Cardiac muscle cell (in vitro differentiated cells and primary cell): ENCODE data around the gene NFE2L2. TPM values are rescaled to one million over a fixed set of nuclear protein-coding genes. Genes with fewer than 3 reads are reported as not detected.
A peak's percentile ranks its signal among the peaks of the same experiment; 100 is the strongest.
"Not testable (repeated sequence)": the region's sequence is repeated elsewhere in the genome, so short reads cannot be mapped to it uniquely, and the experiment has no call there.

Experiments
- DNase-seq, 2 donors: peaks; one replicate each; pipeline versions ENCODE4 v3.0.0 to v3.0.0-alpha.2; 2010 to 2017; ENCODE audit warnings: low read depth in 1 of 2, low spot score in 1 of 2
- H3K27ac ChIP-seq: fragments of 200-600 bp; sonication (generic); 2 replicates; pipeline ENCODE4 v1.5.1; 2016
- H3K27me3 ChIP-seq: fragments of 200-600 bp; sonication (generic); 2 replicates; pipeline ENCODE4 v1.6.0; 2016; ENCODE audit warnings: control low read depth
- H3K36me3 ChIP-seq: fragments of 200-600 bp; sonication (generic); 2 replicates; pipeline ENCODE4 v1.5.1; 2016; ENCODE audit warnings: control low read depth
- H3K4me1 ChIP-seq: fragments of 200-600 bp; sonication (generic); 2 replicates; pipeline ENCODE4 v1.8.1; 2017; ENCODE audit warnings: low read depth, mild to moderate bottlenecking, mixed run types
- H3K4me3 ChIP-seq: fragments of 200-600 bp; sonication (generic); 2 replicates; pipeline ENCODE4 v1.5.1; 2016; ENCODE audit warnings: mild to moderate bottlenecking
- H3K9me3 ChIP-seq: fragments of 200-600 bp; sonication (generic); 2 replicates; pipeline ENCODE4 v1.5.1; 2017; ENCODE audit warnings: low read depth, mild to moderate bottlenecking, control low read depth
- polyA plus RNA-seq: library from polyadenylated mRNA; unstranded; fragments of >200 nt; fragmentation: Nextera tagmentation; extraction: Ambion mirVana; gene quantifications from 2 replicates; pipeline ENCODE4 v1.2.1, GENCODE V29; 2016
- total RNA-seq: library from RNA; depleted of rRNA; stranded (reverse); fragments of >200 nt; gene quantifications from 2 replicates; pipeline ENCODE4 v1.2.3, GENCODE V29; 2016
- TF ChIP-seq, protein P1 (sequence below): IDR thresholded peaks from 2 replicates; pipeline ENCODE4 v1.5.1; 2012; ENCODE audit warnings: low read depth, mild to moderate bottlenecking, low read length

The NFE2L2 gene
- total and polyA plus RNA-seq, 2 experiments from 2014 or later = 70.0 to 90.5 TPM

DNA sequence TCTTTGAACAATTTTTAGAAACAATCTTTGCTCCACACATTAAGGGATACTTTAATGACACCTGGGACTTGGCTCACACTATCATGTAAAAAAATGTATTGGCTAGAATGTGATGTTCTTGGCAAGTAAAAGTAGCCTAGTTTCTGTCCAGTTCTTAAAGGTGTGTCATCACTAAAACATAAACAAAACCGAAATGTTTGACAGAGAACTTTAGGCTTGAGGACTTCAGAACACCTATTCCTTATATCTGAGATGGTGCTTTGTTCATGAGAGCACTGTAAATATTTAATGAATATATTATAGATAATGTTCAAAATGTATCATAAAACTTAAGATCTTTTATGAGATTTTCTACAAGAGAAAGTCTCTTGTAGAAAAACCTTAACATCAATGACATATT is 71.7 kb downstream of the NFE2L2 start:
- Histone ChIP-seq H3K36me3 (no peaks in the 10 kb centered on the region), H3K27ac (no peak overlapping the region), H3K4me1 (peaks cover 10% of the 10 kb centered on the region), H3K9me3 (no peaks in the 10 kb centered on the region), H3K4me3 (no peak overlapping the region), H3K27me3 (no peaks in the 10 kb centered on the region)
- no peak for DNase-seq
- TF ChIP-seq, protein P1, sequence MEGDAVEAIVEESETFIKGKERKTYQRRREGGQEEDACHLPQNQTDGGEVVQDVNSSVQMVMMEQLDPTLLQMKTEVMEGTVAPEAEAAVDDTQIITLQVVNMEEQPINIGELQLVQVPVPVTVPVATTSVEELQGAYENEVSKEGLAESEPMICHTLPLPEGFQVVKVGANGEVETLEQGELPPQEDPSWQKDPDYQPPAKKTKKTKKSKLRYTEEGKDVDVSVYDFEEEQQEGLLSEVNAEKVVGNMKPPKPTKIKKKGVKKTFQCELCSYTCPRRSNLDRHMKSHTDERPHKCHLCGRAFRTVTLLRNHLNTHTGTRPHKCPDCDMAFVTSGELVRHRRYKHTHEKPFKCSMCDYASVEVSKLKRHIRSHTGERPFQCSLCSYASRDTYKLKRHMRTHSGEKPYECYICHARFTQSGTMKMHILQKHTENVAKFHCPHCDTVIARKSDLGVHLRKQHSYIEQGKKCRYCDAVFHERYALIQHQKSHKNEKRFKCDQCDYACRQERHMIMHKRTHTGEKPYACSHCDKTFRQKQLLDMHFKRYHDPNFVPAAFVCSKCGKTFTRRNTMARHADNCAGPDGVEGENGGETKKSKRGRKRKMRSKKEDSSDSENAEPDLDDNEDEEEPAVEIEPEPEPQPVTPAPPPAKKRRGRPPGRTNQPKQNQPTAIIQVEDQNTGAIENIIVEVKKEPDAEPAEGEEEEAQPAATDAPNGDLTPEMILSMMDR = no peak

DNA sequence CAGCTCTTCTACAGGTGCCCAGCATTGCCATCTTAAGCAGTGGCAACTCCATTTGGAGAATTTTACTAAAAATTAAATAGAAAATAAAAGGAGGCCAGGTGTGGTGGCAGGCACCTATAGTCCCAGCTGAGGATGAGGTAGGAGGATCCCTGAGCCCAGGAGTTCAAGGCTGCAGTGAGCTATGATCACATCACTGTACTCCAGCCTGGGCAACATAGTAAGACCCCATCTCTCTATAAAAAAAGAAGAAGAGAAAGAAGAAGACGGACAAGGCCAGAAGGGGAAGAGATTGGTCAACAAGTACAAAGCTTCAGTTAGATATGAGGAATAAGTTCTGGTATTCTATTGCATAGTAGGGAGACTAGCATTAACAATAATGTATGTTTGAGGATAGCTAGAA is 73.6 kb downstream of the NFE2L2 start:
- TF ChIP-seq, protein P1 = no peak
- Histone ChIP-seq H3K4me1 (peaks cover 10% of the 10 kb centered on the region), H3K27me3 (no peaks in the 10 kb centered on the region), H3K9me3 (no peaks in the 10 kb centered on the region), H3K36me3 (no peaks in the 10 kb centered on the region), H3K4me3 (no peak overlapping the region), H3K27ac (no peak overlapping the region)
- no peak for DNase-seq

DNA sequence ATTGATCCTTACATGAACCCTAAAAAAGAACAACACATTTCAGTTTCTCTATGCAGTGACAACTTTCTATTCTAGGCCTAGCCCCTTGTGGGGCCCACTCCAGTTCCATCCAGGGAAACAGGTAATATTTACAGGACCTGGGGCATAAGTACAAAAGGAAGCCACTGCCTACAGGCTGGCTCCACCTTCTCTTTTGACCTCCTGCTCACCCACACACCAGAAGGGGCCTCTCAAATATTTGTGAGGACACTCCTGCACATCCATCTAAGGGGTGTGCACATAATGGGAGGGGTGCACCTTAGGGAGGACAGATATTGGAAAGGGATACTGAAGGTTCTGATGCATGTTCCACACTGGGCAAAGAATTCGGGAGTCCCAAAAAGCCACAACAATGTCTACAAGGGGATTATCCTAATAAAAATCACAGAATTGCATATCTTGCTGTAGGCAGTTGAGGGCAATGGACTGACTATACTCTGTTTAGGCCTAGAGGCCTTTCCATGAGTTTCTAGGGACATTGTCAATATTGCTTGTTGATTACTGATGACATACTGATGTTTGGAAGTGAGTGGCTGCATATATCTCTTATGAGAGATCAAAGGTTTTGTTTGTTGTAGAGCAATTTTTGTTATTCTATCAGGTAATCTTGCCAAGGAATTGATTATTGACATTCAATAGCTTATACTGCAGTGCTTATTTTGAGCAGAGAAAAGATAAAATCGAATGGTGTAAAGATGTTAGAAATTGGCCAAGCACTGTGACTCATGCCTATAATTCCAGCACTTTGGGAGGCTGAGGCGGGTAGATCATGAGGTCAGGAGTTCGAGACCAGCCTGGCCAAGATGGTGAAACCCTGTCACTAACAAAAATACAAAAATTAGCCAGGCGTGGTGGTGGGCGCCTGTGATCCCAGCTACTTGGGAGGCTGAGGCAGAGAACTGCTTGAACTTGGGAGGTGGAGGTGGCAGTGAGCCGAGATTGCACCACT is 75.8 kb downstream of the NFE2L2 start:
- H3K27me3 ChIP-seq = no peaks in the 10 kb centered on the region
- H3K9me3 ChIP-seq = no peaks in the 10 kb centered on the region
- H3K4me1 ChIP-seq = peaks cover 10% of the 10 kb centered on the region
- no peak for DNase-seq
- H3K4me3 ChIP-seq = no peak overlapping the region
- TF ChIP-seq, protein P1 = no peak
- H3K36me3 ChIP-seq = no peaks in the 10 kb centered on the region
- H3K27ac ChIP-seq = peak overlapping the region; percentile 24

DNA sequence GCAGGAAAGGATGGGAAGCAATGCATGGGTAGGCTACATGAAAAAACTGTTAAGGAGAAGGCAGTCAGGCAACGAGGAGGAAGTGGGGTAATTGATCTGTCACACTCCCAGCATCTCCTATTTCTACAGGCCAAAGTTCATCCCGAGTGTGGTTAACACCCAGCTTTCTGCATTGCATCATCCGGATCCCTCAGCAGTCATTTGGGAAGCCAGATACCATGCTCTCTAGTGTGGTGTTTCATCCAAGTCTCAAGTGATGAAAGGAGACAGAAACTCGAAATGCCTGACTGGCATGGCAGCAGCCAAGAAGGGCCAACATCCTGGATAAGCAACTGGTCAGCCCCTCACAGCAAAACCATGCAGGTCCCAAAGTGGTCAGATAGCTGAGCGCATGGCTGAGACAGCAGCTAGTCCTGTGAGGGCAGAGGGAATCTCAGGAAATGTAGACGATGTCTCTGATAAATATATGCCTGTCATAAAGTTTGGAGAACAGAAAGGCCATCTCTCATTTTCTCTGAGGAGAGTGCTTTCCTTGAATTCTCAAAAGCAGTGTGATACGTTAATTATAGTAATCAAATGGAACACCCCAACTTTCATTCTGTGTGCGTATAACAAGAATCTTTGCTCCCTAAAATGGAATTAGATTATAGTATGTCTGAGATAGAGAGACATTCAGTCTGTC is 76.8 kb downstream of the NFE2L2 start:
- Histone ChIP-seq H3K9me3 (no peaks in the 10 kb centered on the region), H3K36me3 (no peaks in the 10 kb centered on the region), H3K4me1 (peaks cover 10% of the 10 kb centered on the region), H3K4me3 (no peak overlapping the region), H3K27me3 (no peaks in the 10 kb centered on the region), H3K27ac (peak overlapping the region; percentile 24)
- TF ChIP-seq, protein P1 = no peak
- DNase-seq = peak in 1 of 2 donors; percentile 81

DNA sequence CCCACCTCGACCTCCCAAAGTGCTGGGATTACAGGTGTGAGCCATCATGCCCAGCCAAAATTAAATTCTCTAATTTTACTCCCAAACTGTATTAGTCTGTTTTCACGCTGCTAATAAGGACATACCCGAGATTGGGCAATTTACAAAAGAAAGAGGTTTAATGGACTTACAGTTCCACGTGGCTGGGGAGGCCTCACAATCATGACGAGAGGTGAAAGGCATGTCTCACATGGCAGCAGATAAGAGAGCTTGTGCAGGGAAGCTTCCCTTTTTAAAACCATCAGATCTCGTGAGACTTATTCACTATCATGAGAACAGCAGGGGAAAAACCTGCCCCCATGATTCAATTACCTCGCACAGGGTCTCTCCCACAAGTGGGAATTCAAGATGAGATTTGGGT is 78.5 kb downstream of the NFE2L2 start:
- not testable (repeated sequence) for H3K4me3 ChIP-seq, DNase-seq, H3K27ac ChIP-seq, H3K9me3 ChIP-seq, H3K36me3 ChIP-seq, H3K27me3 ChIP-seq
- peaks cover 10% of the 10 kb centered on the region for H3K4me1 ChIP-seq

DNA sequence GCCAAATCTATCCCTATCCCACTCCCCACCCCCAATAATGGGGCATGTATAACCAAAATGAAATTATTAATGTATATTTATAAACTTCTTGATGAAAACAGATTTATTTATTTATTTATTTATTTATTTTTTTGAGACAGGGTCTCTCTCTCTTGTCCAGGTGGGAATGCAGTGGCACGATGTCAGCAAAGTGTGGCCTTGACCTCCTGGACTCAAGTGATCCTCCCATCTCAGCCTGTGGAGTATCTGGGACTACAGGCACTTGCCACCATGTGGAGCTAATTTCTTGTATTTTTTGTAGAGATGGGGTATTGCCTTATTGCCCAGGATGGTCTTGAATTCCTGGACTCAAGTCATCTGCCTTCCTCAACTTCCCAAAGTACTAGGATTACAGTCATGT is 79.9 kb downstream of the NFE2L2 start:
- TF ChIP-seq, protein P1 = no peak
- Histone ChIP-seq H3K27ac (no peak overlapping the region), H3K27me3 (no peaks in the 10 kb centered on the region), H3K36me3 (no peaks in the 10 kb centered on the region), H3K4me1 (peaks cover 10% of the 10 kb centered on the region), H3K4me3 (no peak overlapping the region), H3K9me3 (no peaks in the 10 kb centered on the region)
- no peak for DNase-seq
